ENCODE results near the gene MXD4.

GRCh38 chr4:2248821-2249261, 13.1 kb downstream of the MXD4 start:
- TF ChIP-seq CTCF (optimal IDR thresholded peaks at IDR 0.05 in 1 of 3, IDR thresholded peaks at IDR 0.05 in 1 of 3, conservative IDR thresholded peaks at IDR 0.05 in 1 of 3; ENCODE audit: extremely low read depth in 1 of 3, insufficient read depth in 2 of 3, low read length in 3 of 3) (no peak), EZH2 (IDR thresholded peaks at IDR 0.05; ENCODE audit: low read length) (no peak)

Measured in keratinocyte (primary cell).